Esophagus squamous epithelium (tissue), 4 donors: ENCODE data around the gene BBS9.

ENCODE experiments used
- POLR2A ChIP-seq, 4 donors: fragments of 450-650 bp; IDR thresholded peaks; one replicate each; pipeline ENCODE4 v1.6.1; 2017; ENCODE audit warnings: antibody characterized with exemption in 4 of 4, mild to moderate bottlenecking in 4 of 4, moderate library complexity in 3 of 4
- TF ChIP-seq, protein P1 (sequence below), 6 experiments: fragments of 450-650 bp in 4 of 6; fragments of 200-600 bp in 2 of 6; sonication (generic) in 2 of 6; IDR thresholded peaks; one replicate each; pipeline ENCODE4 v1.5.1; 2016 to 2019; ENCODE audit warnings: antibody characterized with exemption in 6 of 6, mild to moderate bottlenecking in 4 of 6, moderate library complexity in 4 of 6

DNA sequence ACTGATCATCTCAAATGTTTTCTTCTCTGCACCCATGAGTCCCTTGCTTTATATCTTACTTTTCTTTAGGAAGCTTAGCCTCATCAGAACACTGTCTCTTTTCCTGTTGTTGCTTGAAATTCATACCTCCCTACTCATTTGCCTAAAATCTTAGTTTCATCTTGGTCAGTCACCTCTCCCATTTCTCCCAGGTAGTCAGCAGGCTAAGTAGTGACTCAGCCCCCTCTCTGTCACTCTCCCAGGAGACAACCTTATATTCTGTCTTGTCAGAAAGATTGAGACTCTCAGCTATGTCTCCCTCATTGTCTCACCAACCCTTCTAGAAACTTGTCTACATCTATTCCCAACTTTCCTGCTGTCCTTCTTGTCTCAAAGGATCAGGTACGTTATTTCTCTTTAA is 280.9 kb downstream of the BBS9 start:
- TF ChIP-seq, protein P1, sequence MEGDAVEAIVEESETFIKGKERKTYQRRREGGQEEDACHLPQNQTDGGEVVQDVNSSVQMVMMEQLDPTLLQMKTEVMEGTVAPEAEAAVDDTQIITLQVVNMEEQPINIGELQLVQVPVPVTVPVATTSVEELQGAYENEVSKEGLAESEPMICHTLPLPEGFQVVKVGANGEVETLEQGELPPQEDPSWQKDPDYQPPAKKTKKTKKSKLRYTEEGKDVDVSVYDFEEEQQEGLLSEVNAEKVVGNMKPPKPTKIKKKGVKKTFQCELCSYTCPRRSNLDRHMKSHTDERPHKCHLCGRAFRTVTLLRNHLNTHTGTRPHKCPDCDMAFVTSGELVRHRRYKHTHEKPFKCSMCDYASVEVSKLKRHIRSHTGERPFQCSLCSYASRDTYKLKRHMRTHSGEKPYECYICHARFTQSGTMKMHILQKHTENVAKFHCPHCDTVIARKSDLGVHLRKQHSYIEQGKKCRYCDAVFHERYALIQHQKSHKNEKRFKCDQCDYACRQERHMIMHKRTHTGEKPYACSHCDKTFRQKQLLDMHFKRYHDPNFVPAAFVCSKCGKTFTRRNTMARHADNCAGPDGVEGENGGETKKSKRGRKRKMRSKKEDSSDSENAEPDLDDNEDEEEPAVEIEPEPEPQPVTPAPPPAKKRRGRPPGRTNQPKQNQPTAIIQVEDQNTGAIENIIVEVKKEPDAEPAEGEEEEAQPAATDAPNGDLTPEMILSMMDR (IDR thresholded peaks at IDR 0.05): no peak
- no peak for TF ChIP-seq POLR2A (IDR thresholded peaks at IDR 0.05)
